Endometrial microvascular endothelial cells (primary cell): ENCODE data around the gene GLDC. TPM values are rescaled to one million over a fixed set of nuclear protein-coding genes. Genes with fewer than 3 reads are reported as not detected.
"Not testable (repeated sequence)": the region's sequence is repeated elsewhere in the genome, so short reads cannot be mapped to it uniquely, and the experiment has no call there.

Experiments used
- in situ Hi-C: cut with HindIII; loops from 2 replicates; pipeline ENCODE4 v1.10.0; 2017; ENCODE audit warnings: low sequenced_read_pairs, low pct_unique_long_range_greater_than_20kb; ENCODE audit errors: inconsistent ontology term
- total RNA-seq: library from RNA; depleted of rRNA; stranded (reverse); fragments of >200 nt; gene quantifications from one replicate; pipeline ENCODE4 v1.2.3, GENCODE V29; 2015; ENCODE audit errors: inconsistent ontology term

Gene GLDC
- total RNA-seq, 1 donor from 2014 or later, result 1.0 TPM

GRCh38 chr9:6631207-6631512 lies 14.4 kb downstream of the GLDC start:
- in situ Hi-C loops, result no loop called here

GRCh38 chr9:6630502-6631206 lies 14.9 kb downstream of the GLDC start:
- in situ Hi-C loops, result no loop called here

GRCh38 chr9:6628704-6629103 lies 16.8 kb downstream of the GLDC start:
- in situ Hi-C loops, result no loop called here

GRCh38 chr9:6625363-6625762 lies 20.2 kb downstream of the GLDC start:
- in situ Hi-C loops, result no loop called here

GRCh38 chr9:6622784-6623183 lies 22.7 kb downstream of the GLDC start:
- in situ Hi-C loops, result not testable (repeated sequence)

GRCh38 chr9:6620796-6621195 lies 24.7 kb downstream of the GLDC start:
- in situ Hi-C loops, result no loop called here

- in situ Hi-C loops, result no loop called here
Measured at GRCh38 chr9:6620353-6620752, 25.2 kb downstream of the GLDC start.

- in situ Hi-C loops, result no loop called here
Measured at GRCh38 chr9:6619909-6620308, 25.6 kb downstream of the GLDC start.

- in situ Hi-C loops, result no loop called here
Measured at GRCh38 chr9:6616951-6617602, 28.5 kb downstream of the GLDC start.

- in situ Hi-C loops, result no loop called here
Measured at GRCh38 chr9:6614489-6614888, 31.0 kb downstream of the GLDC start.

- in situ Hi-C loops, result no loop called here
Measured at GRCh38 chr9:6611865-6612264, 33.7 kb downstream of the GLDC start.

GRCh38 chr9:6610073-6610472 lies 35.5 kb downstream of the GLDC start:
- in situ Hi-C loops, result no loop called here

- in situ Hi-C loops, result no loop called here
Measured at GRCh38 chr9:6609497-6610016, 36.0 kb downstream of the GLDC start.

- in situ Hi-C loops, result no loop called here
Measured at GRCh38 chr9:6605202-6605601, 40.3 kb downstream of the GLDC start.

GRCh38 chr9:6600426-6600825 lies 45.1 kb downstream of the GLDC start:
- in situ Hi-C loops, result no loop called here

- in situ Hi-C loops, result no loop called here
Measured at GRCh38 chr9:6600006-6600405, 45.5 kb downstream of the GLDC start.

GRCh38 chr9:6598249-6598725 lies 47.2 kb downstream of the GLDC start:
- in situ Hi-C loops, result loop anchor here (25.0 kb wide), 1 partner anchor 236 kb away; no protein-coding TSS in a partner anchor

GRCh38 chr9:6592791-6593190 lies 52.7 kb downstream of the GLDC start:
- in situ Hi-C loops, result loop anchor here (25.0 kb wide), 1 partner anchor 230 kb away; no protein-coding TSS in a partner anchor

GRCh38 chr9:6592231-6592630 lies 53.3 kb downstream of the GLDC start:
- in situ Hi-C loops, result loop anchor here (25.0 kb wide), 1 partner anchor 230 kb away; no protein-coding TSS in a partner anchor

GRCh38 chr9:6590772-6591384 lies 54.7 kb downstream of the GLDC start:
- in situ Hi-C loops, result loop anchor here (25.0 kb wide), 1 partner anchor 229 kb away; no protein-coding TSS in a partner anchor
